GM19397 (cell line): ENCODE results near the gene VIPR2.

Experiments
- ATAC-seq: cut with Tn5 transposase; IDR thresholded peaks from one replicate; pipeline ENCODE4 v1.9.1; 2021; ENCODE audit warnings: mild to moderate bottlenecking, moderate library complexity; ENCODE audit not compliant: unreplicated experiment

VIPR2 gene

GRCh38 chr7:159048656-159049055 lies 96.0 kb downstream of the VIPR2 start:
- no peak for ATAC-seq

GRCh38 chr7:159047536-159047935 lies 97.1 kb downstream of the VIPR2 start:
- ATAC-seq, result no peak

GRCh38 chr7:159046300-159046699 lies 98.4 kb downstream of the VIPR2 start:
- ATAC-seq, result no peak

GRCh38 chr7:159045839-159046238 lies 98.8 kb downstream of the VIPR2 start:
- no peak for ATAC-seq

- ATAC-seq, result no peak
These were observed 102.0 kb downstream of the VIPR2 start for GRCh38 chr7:159042581-159043101.

- no peak for ATAC-seq
These were observed 102.6 kb downstream of the VIPR2 start for GRCh38 chr7:159042103-159042502.

GRCh38 chr7:159040912-159041711 lies 103.6 kb downstream of the VIPR2 start:
- ATAC-seq, result no peak

- ATAC-seq, result no peak
These were observed 104.5 kb downstream of the VIPR2 start for GRCh38 chr7:159040146-159040545.

- no peak for ATAC-seq
These were observed 105.0 kb downstream of the VIPR2 start for GRCh38 chr7:159039716-159040115.

- ATAC-seq, result no peak
These were observed 106.6 kb downstream of the VIPR2 start for GRCh38 chr7:159038066-159038465.

GRCh38 chr7:159036916-159037605 lies 107.6 kb downstream of the VIPR2 start:
- no peak for ATAC-seq

GRCh38 chr7:159035571-159036073 lies 109.0 kb downstream of the VIPR2 start:
- no peak for ATAC-seq

GRCh38 chr7:159034988-159035387 lies 109.7 kb downstream of the VIPR2 start:
- no peak for ATAC-seq

GRCh38 chr7:159034394-159034793 lies 110.3 kb downstream of the VIPR2 start:
- no peak for ATAC-seq

- ATAC-seq, result no peak
These were observed 110.7 kb downstream of the VIPR2 start for GRCh38 chr7:159033956-159034355.

- ATAC-seq, result no peak
These were observed 111.2 kb downstream of the VIPR2 start for GRCh38 chr7:159033473-159033825.

- ATAC-seq, result no peak
These were observed 111.8 kb downstream of the VIPR2 start for GRCh38 chr7:159032753-159033472.

- no peak for ATAC-seq
These were observed 112.3 kb downstream of the VIPR2 start for GRCh38 chr7:159032322-159032721.

GRCh38 chr7:159031750-159032149 lies 112.9 kb downstream of the VIPR2 start:
- ATAC-seq, result no peak

GRCh38 chr7:159031135-159031701 lies 113.4 kb downstream of the VIPR2 start:
- ATAC-seq, result no peak
